GM19023 (cell line): ENCODE measurements around the gene SEPTIN3.

ENCODE experiments used
- ATAC-seq: cut with Tn5 transposase; IDR thresholded peaks from one replicate; pipeline ENCODE4 v1.9.1; 2021; ENCODE audit warnings: mild to moderate bottlenecking, moderate library complexity; ENCODE audit not compliant: unreplicated experiment

Gene SEPTIN3

GRCh38 chr22:41969110-41969646 lies at the start of gene SEPTIN3:
TSS of gene SEPTIN3 (plus strand) at chr22:41969443. CDS start at chr22:41971493, 2,050 bp downstream.
- no peak for ATAC-seq

GRCh38 chr22:41920271-41920976 lies 48.8 kb upstream of the SEPTIN3 start:
- peak; percentile 21 for ATAC-seq

GRCh38 chr22:41922328-41922727 lies 46.9 kb upstream of the SEPTIN3 start:
- no peak for ATAC-seq

GRCh38 chr22:41922940-41923594 lies 46.2 kb upstream of the SEPTIN3 start:
- ATAC-seq = no peak

GRCh38 chr22:41923595-41924276 lies 45.5 kb upstream of the SEPTIN3 start:
- ATAC-seq = no peak

- peak; percentile 42 for ATAC-seq
Measured at GRCh38 chr22:41925783-41926460, 43.3 kb upstream of the SEPTIN3 start.

- no peak for ATAC-seq
Measured at GRCh38 chr22:41927813-41928212, 41.4 kb upstream of the SEPTIN3 start.

- ATAC-seq = no peak
Measured at GRCh38 chr22:41928593-41929417, 40.4 kb upstream of the SEPTIN3 start.

GRCh38 chr22:41929418-41929810 lies 39.8 kb upstream of the SEPTIN3 start:
- no peak for ATAC-seq

GRCh38 chr22:41931701-41932269 lies 37.5 kb upstream of the SEPTIN3 start:
- ATAC-seq = no peak

- ATAC-seq = no peak
Measured at GRCh38 chr22:41932353-41932752, 36.9 kb upstream of the SEPTIN3 start.

- no peak for ATAC-seq
Measured at GRCh38 chr22:41933411-41934177, 35.6 kb upstream of the SEPTIN3 start.

- no peak for ATAC-seq
Measured at GRCh38 chr22:41934284-41935014, 34.8 kb upstream of the SEPTIN3 start.

GRCh38 chr22:41935015-41935351 lies 34.3 kb upstream of the SEPTIN3 start:
- no peak for ATAC-seq

GRCh38 chr22:41935509-41935908 lies 33.7 kb upstream of the SEPTIN3 start:
- no peak for ATAC-seq

- no peak for ATAC-seq
Measured at GRCh38 chr22:41936894-41937169, 32.4 kb upstream of the SEPTIN3 start.

- ATAC-seq = peak; percentile 55
Measured at GRCh38 chr22:41939981-41940831, 29.0 kb upstream of the SEPTIN3 start.
